HG02973 (cell line): Measurements from ENCODE around the gene EMD.
A peak's percentile ranks its signal among the peaks of the same experiment; 100 is the strongest.
"Not testable (repeated sequence)": the region's sequence is repeated elsewhere in the genome, so short reads cannot be mapped to it uniquely, and the experiment has no call there.

Source experiments
- ATAC-seq: cut with Tn5 transposase; IDR thresholded peaks from one replicate; pipeline ENCODE4 v1.9.1; 2021; ENCODE audit warnings: moderate library complexity; ENCODE audit not compliant: unreplicated experiment

The EMD gene

DNA sequence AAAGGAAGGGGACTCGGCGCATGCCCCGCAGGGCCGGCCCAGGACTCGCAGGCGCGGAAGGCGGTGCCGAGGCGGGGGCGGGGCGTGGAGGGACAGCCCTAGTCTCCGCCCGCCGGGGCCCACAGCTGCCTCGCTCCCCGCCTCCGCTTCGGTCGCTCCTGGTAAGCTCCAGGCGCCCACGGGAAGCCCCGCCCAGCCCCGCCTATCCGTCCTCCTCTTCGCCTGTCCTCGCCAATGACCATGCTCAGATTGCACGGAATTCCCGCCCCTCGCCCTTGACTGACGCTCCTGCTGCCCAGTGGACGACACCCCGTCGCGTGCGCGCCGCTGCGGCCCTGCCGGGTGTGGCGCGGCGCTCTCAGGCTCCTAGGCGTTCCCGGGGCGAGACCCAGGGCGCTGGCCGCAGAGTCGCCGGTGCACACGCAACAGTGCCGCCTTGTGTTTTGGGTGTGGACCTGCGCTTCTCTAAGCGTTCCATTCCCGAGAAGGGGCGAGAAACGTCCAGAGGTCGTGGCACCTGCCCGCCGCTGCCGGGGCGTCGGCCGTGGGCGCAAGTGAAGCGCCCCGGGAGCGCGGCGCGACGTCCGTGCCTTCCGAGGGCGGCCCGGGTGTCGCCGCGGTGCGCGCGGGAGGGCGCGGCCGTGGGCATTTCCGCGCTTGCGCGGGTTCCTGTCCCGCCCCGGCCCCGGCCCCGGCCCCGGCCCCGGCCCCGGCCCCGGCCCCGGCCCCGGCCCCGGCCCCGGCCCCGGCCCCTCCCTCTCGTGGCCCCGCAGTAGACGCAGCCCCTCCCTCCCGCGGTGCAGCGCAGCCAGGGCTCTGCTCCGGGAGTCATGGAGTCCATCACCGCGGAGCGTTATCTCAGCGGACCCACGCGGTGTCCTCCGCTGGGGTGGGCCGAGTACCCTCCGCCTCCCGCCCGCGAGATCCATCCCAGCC, 11.0 kb downstream of the EMD start:
- peak; percentile 68 for ATAC-seq

DNA sequence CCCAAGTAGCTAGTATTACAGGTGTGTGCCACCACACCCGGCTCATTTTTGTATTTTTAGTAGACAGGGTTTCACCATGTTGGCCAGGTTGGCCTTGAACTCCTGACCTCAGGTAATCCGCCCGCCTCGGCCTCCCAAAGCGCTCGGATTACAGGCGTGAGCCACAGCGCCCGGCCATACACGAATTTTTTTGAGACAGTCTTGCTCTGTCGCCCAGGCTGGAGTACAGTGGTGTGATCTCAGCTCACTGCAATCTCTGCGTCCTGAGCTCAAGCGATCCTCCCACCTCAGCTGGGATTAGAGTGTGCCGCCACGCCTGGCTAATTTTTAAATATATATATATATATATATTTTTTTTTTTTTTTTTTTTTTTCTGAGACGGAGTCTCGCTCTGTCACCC, 17.3 kb downstream of the EMD start:
- not testable (repeated sequence) for ATAC-seq

DNA sequence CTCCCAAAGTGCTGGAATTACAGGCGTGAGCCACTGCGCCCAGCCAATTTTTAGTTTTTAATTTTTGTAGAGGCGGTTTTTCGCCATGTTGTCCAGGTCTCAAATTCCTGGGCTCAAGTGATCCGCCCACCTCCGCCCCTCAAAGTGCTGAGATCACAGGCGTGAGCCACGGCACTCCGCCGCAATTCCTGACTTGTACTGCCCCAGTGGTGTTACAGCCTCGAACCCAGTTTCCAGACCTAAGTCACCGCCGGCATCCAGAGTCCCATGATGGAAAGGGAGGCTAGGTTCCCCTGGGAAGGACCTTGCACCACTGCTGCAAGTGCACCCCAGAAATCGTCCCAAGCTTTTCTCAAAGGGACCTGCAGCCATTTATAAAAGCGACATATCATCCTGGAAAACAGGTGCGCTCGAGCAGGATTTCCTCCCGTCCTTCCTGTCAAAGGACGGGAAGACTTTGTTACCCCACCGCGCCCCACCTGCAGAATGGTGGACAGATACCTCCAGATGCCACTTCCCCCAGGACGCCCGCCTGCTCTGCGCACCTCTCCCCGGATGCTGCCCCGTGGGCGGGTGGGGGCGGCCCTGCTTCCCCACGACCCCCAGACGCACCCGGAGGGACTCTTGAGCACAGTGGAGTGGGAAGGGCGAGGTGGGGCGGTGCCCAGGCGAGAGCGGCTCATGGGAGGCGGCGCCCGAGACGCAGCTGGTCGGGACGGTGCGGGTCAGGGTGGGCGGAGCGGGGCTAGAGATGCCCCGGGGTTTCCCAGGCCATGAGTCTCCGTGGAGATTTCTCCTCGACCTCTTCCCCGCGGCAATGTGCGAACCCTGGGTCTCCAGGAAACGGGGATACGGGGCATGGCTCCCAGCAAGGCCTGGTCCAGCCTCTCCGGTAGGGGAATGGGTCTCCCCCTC, 18.1 kb downstream of the EMD start:
- ATAC-seq, result peak; percentile 40

DNA sequence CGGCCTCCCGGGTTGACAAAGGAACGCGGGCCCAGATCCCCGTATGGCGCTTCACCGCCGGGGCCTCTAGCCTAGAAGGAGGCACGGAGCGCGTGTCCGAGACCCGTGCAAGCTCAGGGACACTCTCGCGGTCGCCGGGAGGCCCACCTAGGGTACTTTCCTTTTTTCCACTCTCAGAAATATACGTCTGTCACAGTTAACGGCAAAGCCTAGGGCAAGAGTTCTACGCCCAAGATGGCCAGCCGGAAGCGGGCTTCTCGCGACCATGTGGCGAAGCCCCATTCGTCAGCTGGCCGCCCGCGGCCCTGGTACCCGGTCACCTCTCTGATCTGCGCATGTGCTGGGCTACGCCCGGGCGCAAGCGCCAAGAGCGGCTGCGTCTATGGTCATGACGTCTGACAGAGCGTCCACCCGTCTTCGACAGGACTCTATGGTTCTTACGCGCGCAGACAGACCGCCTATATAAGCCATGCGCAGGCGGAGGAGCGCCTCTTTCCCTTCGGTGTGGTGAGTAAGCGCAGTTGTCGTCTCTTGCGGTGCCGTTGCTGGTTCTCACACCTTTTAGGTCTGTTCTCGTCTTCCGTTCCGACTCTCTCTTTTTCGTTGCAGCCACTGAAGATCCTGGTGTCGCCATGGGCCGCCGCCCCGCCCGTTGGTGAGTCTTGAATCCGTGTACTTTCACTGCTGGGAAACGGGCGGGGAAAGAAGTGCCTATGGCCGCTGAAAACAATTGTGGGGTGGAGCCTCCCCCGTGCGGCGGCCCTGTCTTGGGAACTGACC, 19.0 kb downstream of the EMD start, which contains the start of gene RPL10:
Gene RPL10 (plus strand): TSS at position 490 of the 780 bp plus-strand sequence. CDS start 143 bp downstream, at position 633.
- peak; percentile 67 for ATAC-seq

DNA sequence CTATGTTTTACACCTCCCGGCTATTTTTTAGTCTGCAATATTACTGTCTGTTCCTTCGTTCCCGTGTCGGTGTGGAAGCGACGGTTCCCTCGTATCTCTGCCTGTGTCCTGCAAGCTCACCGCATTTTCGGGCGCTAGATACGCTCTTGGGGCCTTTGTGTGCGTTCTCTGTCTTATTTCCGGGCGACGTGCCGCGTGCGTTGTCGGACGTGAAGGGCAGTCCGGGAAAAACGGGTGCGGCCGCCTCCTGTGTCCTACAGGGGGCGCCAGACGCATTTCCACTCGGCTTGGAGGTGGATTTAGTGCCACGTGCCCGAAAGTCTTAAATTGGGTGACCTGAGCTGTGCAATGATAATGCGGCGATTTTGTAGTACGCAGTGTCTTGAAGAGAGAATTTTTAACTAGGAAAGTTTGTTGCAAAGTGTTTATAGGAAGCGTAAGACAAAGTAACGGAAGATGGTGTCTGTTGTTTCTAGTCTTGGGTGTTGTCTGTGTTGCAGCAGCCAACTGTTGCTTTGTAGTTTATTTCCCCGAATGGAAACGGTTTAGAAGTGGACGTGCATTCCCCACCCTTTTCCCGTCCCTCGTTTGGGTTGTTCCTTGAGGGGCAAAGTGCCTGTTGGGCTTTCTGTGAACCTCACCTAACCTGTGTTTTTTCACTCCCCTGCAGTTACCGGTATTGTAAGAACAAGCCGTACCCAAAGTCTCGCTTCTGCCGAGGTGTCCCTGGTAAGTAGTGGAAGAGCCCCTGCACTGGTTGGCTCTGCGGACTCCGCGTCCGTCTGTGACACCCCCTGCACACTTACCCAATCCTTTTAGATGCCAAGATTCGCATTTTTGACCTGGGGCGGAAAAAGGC, 19.8 kb downstream of the EMD start:
- peak; percentile 19 for ATAC-seq

DNA sequence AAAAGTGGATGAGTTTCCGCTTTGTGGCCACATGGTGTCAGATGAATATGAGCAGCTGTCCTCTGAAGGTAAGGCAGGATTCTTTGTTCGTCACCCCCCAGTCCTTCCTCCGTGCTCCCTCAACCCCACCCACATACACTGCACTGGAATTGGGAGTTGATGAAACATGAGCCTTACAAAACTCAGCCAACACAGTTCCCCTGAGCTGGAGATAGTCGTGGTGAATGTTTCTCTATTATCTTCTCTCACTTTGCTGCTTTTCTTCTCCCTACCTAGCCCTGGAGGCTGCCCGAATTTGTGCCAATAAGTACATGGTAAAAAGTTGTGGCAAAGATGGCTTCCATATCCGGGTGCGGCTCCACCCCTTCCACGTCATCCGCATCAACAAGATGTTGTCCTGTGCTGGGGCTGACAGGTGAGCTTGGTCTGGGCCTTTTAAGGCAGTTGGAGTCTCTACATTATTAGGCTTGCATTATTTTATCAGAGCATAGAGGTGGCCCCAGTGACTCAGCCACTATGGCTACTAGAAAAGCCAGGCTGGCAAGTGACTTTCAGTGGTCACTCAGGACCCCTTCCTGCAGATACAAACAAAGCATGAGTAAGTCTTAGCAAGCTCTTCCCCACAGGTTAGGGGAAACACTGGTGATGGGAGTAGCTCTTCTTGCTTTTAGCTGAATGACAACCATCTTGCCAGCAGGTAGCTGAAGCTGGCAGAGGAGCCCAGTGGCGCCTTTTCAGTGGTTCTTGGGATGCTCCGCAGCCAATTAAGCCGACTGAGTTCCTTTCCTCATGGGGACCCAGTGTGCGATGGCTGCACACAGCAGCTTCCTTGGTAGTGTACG, 20.7 kb downstream of the EMD start:
- ATAC-seq, result no peak

DNA sequence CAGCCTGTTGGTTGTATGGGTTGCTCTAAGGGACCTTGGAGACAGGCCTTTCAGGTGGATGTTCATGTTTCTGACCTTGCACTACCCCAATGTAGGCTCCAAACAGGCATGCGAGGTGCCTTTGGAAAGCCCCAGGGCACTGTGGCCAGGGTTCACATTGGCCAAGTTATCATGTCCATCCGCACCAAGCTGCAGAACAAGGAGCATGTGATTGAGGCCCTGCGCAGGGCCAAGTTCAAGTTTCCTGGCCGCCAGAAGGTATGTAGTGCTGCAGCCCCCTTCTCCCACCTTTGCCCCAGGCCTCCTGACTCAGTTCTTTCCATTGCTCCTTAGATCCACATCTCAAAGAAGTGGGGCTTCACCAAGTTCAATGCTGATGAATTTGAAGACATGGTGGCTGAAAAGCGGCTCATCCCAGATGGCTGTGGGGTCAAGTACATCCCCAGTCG, 21.3 kb downstream of the EMD start:
- not testable (repeated sequence) for ATAC-seq

DNA sequence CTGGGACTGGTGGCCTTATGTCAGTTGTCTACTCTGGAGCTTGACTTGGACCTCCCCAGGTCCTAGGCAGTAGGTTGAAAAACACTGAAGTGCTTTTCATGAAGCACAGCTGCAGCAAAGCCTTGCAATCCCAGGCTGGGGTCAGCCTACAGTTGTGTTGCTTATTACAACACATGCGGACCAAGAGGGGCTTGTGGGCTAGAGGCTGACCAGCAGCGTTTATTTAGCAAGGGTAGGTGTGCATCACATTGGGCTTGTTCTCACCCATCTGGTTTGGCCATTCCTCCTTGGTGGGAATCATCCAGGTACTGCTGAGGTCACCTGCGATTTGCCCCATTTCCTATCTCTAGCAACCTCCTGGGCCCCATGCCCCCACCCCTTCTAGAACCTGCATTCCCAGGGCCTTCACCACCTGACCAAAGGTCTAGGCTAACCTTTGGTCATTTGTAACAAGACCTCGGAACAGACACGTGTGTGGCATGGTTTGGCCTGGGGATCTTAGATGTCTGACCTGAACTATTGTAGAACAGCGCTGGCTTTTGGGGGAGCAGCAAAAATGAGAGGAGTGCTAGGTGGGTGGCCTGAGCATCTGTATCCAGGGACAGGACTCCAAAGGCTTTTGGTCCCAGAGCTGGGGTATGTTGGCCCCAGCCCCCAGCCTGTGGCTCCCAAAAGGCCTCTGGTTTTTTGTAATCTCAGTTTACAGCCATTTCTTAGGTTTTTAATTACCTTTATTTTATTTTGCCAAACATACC, 22.1 kb downstream of the EMD start:
- ATAC-seq, result no peak

DNA sequence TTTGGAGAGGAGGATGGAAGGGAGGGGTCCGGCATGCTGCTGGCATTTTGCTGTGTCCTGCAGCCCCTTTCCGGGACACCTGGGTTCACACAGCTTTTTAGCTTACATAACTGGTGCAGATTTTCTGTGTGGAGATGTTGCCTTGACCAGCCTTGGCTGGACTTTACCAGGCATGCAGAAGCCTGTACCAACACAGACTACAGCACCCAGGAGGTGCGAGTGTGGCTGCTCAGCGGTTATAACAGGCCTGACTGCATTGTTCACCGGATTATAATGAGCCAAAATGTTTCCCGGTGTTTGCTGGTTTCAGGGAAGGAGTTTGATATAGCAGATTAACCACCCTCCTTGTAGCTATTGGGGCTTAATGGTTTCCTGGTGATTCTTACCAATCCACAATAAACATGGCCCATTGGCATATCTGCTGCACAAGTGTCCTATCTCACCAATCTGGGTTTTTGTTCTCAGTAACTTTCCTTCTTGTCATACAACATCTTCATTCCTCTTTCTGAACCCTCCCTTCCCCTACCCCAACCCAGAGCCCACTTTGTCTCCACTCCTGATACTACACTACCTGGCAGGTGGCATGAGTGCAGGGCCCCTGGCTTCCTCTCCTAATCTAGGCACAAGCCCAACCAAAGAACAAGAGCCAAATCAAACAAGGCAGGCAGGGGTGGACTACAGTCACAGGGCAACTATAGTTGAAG, 23.0 kb downstream of the EMD start:
- no peak for ATAC-seq

DNA sequence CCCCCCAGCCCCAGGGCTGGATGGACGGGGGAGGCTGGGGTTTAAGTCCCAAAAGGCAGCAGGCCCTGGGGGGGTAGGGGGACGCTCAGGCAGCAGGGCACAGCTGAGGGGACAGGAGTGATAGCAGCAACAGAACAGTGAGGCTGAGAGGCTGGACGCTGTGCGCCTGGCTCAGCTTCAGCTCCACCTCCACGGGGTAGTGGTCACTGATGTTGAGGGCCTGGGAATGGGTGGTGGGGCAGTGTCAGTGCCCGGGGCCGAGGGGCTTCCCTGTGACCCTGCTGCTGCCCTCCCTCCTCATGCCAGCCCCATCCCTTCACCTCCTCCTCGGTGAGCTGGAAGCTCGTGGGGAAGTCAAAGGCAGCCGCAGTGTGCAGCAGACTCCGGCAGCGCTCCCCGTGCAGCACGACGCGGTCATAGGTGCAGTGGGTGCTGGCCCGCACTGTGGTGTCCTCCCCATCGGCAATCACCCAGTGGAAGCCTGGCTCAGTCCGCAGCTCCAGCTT, 23.6 kb downstream of the EMD start:
- ATAC-seq, result no peak

DNA sequence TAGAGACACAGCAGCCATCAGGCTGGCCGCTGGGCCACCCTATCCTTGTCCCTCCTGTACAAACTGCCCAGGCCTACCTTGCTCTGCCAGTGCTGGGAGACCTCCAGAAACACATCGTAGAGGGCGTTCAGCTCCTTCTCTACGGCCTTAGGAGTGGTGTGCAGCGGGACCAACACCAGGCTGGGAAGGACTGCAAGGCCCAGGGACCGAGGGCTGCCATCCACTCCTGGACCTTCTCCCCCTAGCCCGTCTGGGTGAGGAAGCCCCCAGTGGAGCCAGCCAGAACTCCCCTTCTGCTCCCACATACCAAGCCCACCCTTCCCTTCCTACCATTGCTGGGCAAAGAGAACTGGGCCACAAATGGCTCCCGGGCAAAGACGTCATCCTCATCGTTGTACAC, 24.1 kb downstream of the EMD start:
- ATAC-seq, result no peak

DNA sequence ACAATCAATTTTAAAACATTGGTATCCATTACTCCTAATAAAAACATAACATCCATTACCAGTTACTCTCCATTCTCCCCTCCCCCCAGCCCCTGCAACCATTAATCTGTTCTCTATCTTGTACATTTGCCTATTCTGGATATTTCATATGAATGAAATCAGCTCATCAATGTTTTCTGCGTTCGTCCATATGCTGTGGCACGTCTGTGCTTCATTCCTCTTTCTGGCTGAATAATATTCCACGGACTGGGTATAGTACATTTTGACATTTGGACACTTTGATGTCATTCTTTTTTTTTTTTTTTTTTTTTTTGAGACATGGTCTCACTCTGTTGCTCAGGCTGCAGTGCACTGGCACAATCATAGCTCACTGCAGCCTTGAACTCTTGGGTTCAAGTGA, 24.8 kb downstream of the EMD start:
- ATAC-seq, result no peak

DNA sequence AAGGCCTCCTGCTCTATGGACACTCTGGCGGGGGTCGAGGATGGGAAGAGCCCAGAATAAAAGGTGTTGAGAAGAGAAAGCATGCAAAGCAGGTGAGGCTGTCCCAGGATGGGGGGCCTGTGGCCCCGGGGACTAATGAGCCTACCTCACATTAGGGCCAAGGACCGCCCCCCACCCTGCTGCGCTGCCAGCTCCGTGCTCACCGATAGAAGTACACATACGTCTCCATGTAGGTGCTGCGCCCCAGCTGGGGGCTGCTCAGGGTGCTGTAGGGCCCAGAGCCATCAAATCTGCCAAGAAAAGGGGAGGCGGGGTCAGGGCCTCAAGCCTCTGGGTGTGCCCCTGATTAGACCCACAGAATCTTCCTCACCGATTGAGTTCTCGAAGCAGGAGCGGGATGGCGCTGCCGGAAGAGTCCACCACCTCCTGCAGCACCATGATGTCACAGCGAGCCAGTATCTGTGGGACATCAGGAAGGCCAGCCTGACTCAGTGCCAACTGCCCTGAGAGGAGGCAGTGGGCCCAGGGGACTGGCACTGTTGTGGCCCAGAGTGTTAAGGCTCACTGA, 25.6 kb downstream of the EMD start:
- no peak for ATAC-seq

DNA sequence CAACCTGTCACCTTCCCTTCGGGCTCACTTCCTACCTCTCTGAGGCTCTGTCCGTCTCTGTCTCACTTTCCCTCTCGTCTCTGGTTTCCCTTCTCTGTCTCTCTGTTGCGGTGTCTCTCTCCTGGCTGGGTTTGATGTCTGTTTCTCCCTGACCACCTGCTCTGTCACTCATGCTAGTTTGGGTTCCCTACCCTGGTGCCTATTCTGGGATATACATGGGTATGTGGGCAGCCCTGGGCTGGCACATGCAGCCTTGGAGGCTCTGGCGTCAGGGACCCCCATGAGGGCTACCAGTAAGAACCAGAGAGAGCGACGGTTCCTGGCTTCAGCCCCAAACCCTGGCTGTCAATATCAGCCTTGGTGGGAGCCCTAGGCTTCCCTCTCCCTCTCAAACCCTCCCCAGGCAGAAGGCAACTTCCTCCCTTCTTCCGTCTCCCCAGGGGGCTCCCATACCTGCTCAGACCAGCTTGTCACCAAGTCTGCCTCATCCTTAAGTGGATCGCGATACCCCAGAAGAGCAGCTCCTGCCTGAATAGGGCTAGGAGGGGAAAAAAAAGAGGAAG, 29.6 kb downstream of the EMD start:
- no peak for ATAC-seq

DNA sequence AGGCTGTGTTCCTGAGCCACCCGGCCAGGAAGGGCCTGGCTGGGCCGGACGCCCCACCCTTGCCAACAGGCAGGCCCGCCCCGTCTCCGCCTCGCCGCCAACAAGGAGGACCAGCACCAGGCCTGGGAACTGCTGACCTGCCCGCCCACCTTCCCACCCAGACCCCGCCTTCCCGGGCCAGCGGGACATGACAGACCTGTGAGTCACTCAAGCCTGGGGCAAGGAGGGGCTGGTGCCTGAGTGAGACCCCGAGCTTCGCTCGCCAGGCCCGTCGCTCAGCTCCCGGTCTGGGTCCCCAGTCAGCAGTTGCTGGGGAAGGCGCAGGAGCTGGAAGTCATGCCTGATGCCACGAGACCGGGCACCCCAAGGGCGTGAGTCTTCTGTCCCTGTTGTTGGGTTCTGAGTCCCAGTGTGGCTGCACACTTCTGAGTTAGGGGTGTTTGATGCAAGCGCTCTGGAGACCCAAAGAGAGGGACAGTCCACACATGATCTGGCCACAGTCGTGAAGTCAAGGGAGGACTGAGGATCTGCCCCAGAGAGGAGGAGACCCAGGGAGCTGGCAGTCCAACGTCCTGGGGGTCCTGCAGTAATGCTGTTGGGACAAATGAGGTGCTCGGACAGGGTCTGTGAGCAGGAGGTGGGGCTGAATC, 30.3 kb downstream of the EMD start, which contains the start of gene DNASE1L1:
Gene DNASE1L1 (minus strand): TSS at position 33 of the 650 bp plus-strand sequence. CDS start 3,686 bp downstream, outside the sequence.
- ATAC-seq, result no peak

DNA sequence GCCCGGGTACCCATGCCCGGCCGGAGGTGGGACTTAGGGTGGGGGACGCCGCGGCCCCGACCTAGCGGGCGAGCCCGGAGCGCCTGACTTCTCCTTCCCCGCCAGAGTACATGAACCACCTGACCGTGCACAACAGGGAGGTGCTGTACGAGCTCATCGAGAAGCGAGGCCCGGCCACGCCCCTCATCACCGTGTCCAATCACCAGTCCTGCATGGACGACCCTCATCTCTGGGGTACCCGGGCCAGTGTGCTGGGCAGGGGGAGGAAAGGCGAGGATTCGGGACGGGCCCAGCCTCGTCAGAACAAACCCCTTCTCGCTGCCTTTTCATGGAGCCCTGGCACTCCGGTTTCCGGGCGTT, 32.9 kb downstream of the EMD start:
- ATAC-seq, result no peak
